CD14-positive monocyte (primary cell): ENCODE results near the gene GRIK2. TPM values are rescaled to one million over a fixed set of nuclear protein-coding genes. Genes with fewer than 3 reads are reported as not detected.

Experiments
- DNase-seq, 3 donors: peaks; one replicate each; pipeline ENCODE4 v3.0.0-alpha.2; 2011 to 2022
- H2AFZ ChIP-seq: 2 replicates; pipeline ENCODE4 v1.6.0; 2012; ENCODE audit warnings: mild to moderate bottlenecking, low read depth, low read length, inconsistent platforms; ENCODE audit not compliant: insufficient read depth, poor library complexity, severe bottlenecking
- H3K27ac ChIP-seq, 2 donors: 1 replicate in 1 of 2; 2 replicates in 1 of 2; pipeline ENCODE4 v1.5.1; 2012 to 2013; ENCODE audit warnings: low read length in 2 of 2, control low read depth in 1 of 2, inconsistent platforms in 1 of 2, low read depth in 1 of 2, mild to moderate bottlenecking in 1 of 2
- H3K27me3 ChIP-seq, 2 donors: one replicate each; pipeline versions ENCODE4 v1.6.0 to v1.6.1; 2011 to 2013; ENCODE audit warnings: low read length in 2 of 2; ENCODE audit not compliant: control insufficient read depth in 2 of 2, insufficient read depth in 2 of 2
- H3K36me3 ChIP-seq, 2 donors: replicated peaks in 1 of 2; 1 replicate in 1 of 2; 2 replicates in 1 of 2; pipeline versions ENCODE4 v1.5.1 to v1.6.1; 2012 to 2013; ENCODE audit warnings: low read length in 2 of 2, control low read depth in 1 of 2, inconsistent platforms in 1 of 2, mild to moderate bottlenecking in 1 of 2; ENCODE audit not compliant: insufficient read depth in 2 of 2, control insufficient read depth in 1 of 2
- H3K4me1 ChIP-seq, 2 donors: 1 replicate in 1 of 2; 2 replicates in 1 of 2; pipeline versions ENCODE4 v1.5.1 to v1.6.1; 2012 to 2013; ENCODE audit warnings: low read length in 2 of 2, control low read depth in 1 of 2, inconsistent platforms in 1 of 2, mild to moderate bottlenecking in 1 of 2, moderate library complexity in 1 of 2; ENCODE audit not compliant: insufficient read depth in 2 of 2, control insufficient read depth in 1 of 2
- H3K4me2 ChIP-seq: replicated peaks from 2 replicates; pipeline ENCODE3; 2012; ENCODE audit warnings: low read length, moderate library complexity, mild to moderate bottlenecking; ENCODE audit not compliant: poor library complexity, severe bottlenecking; ENCODE audit errors: extremely low read depth
- H3K4me3 ChIP-seq, 3 experiments: fragments of 200-600 bp in 1 of 3; sonication (generic) in 1 of 3; replicated peaks in 1 of 3; 1 replicate in 2 of 3; 2 replicates in 1 of 3; pipeline ENCODE4 v1.5.1; 2011 to 2013; ENCODE audit warnings: low read length in 3 of 3, mild to moderate bottlenecking in 3 of 3, control low read depth in 2 of 3, low read depth in 2 of 3, inconsistent platforms in 1 of 3, moderate library complexity in 1 of 3
- H3K79me2 ChIP-seq: 2 replicates; pipeline ENCODE4 v1.6.0; 2012; ENCODE audit warnings: mild to moderate bottlenecking, control low read depth, inconsistent platforms, low read length, moderate library complexity; ENCODE audit not compliant: insufficient read depth
- H3K9ac ChIP-seq: 2 replicates; pipeline ENCODE4 v1.6.0; 2017; ENCODE audit warnings: low read length, mild to moderate bottlenecking; ENCODE audit not compliant: insufficient read depth, poor library complexity, severe bottlenecking
- H3K9me3 ChIP-seq, 2 donors: replicated peaks in 1 of 2; 1 replicate in 1 of 2; 2 replicates in 1 of 2; pipeline versions ENCODE4 v1.5.1 to v1.6.1; 2012 to 2013; ENCODE audit warnings: low read length in 2 of 2, control low read depth in 1 of 2; ENCODE audit not compliant: control insufficient read depth in 1 of 2, insufficient read depth in 1 of 2
- H4K20me1 ChIP-seq: 2 replicates; pipeline ENCODE4 v1.6.0; 2012; ENCODE audit warnings: mild to moderate bottlenecking, low read length, control low read depth, moderate library complexity; ENCODE audit not compliant: insufficient read depth
- H3K27ac Mint-ChIP-seq, 7 donors: one replicate each; pipeline ENCODE4 v1.8.0; 2020; ENCODE audit warnings: mild to moderate bottlenecking in 7 of 7, mixed read lengths in 7 of 7, moderate library complexity in 6 of 7, inconsistent platforms in 2 of 7
- H3K27me3 Mint-ChIP-seq, 3 donors: one replicate each; pipeline ENCODE4 v1.8.0; 2021 to 2022; ENCODE audit warnings: low read depth in 3 of 3, mild to moderate bottlenecking in 3 of 3, mixed read lengths in 3 of 3, moderate library complexity in 3 of 3, inconsistent platforms in 1 of 3
- H3K36me3 Mint-ChIP-seq, 2 donors: one replicate each; pipeline ENCODE4 v1.8.0; 2020; ENCODE audit warnings: mixed read lengths in 2 of 2, inconsistent platforms in 1 of 2, mild to moderate bottlenecking in 1 of 2
- H3K4me1 Mint-ChIP-seq: one replicate; pipeline ENCODE4 v1.8.0; 2020; ENCODE audit warnings: mild to moderate bottlenecking, mixed read lengths
- H3K4me3 Mint-ChIP-seq, 2 donors: one replicate each; pipeline ENCODE4 v1.8.0; 2020; ENCODE audit warnings: mild to moderate bottlenecking in 2 of 2, mixed read lengths in 2 of 2, moderate library complexity in 1 of 2
- H3K9me3 Mint-ChIP-seq, 7 donors: one replicate each; pipeline ENCODE4 v1.8.0; 2020 to 2022; ENCODE audit warnings: mixed read lengths in 7 of 7, mild to moderate bottlenecking in 6 of 7, moderate library complexity in 6 of 7, inconsistent platforms in 2 of 7
- WGBS: methylation state at CpG from one replicate; pipeline ENCODE4 v1.1.5; 2013; ENCODE audit warnings: missing lambda C conversion rate; ENCODE audit not compliant: insufficient coverage; 5-methylcytosine and 5-hydroxymethylcytosine counted together
- intact Hi-C, 2 donors: fragments of 100-400 bp; cut with micrococcal nuclease; formaldehyde crosslinking; loops; one replicate each; pipeline versions ENCODE4 v1.15.0 to v1.15.1; 2023
- polyA plus RNA-seq, 3 donors: library from polyadenylated mRNA; depleted of rRNA in 1 of 3; unstranded in 2 of 3; stranded (reverse) in 1 of 3; fragments of 300-500 nt in 2 of 3; fragments of >200 nt in 1 of 3; fragmentation: Illumina TruSeq in 2 of 3; gene quantifications; 1 replicate in 2 of 3; 2 replicates in 1 of 3; pipeline ENCODE4 v1.2.3, GENCODE V29; 2012 to 2021
- TF ChIP-seq, protein P1 (sequence below): fragments of 200-600 bp; IDR thresholded peaks from one replicate; pipeline ENCODE4 v1.8.0; 2022; ENCODE audit warnings: antibody characterized with exemption, mild to moderate bottlenecking

GRIK2 gene
- polyA plus RNA-seq, 3 donors, result not detected

DNA sequence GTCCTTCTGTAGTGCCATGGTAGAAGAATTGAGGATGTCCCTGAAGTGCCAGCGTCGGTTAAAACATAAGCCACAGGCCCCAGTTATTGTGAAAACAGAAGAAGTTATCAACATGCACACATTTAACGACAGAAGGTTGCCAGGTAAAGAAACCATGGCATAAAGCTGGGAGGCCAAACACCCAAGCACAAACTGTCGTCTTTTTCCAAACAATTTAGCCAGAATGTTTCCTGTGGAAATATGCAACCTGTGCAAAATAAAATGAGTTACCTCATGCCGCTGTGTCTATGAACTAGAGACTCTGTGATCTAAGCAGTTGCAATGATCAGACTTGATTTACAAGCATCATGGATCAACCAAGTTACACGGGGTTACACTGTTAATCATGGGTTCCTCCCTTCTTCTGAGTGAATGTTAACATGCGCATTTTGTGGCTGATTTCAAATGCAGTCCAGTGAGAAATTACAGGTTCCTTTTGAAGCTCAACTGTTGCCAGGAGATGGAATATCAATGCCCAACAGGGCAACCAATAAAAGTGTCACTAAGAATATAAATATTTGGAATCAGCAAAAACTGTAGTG lies 674.9 kb downstream of the GRIK2 start:
- no peak overlapping the region for H3K4me3 ChIP-seq
- no peaks in the 10 kb centered on the region for H3K27me3 ChIP-seq
- DNase-seq, result no peak
- H3K4me1 Mint-ChIP-seq, result no peaks in the 10 kb centered on the region
- H3K4me3 Mint-ChIP-seq, result no peak overlapping the region
- 63% methylated on average over 2 of the region's 7 CpGs for WGBS
- no peaks in the 10 kb centered on the region for H3K4me1 ChIP-seq
- no peaks in the 10 kb centered on the region for H4K20me1 ChIP-seq
- no peaks in the 10 kb centered on the region for H3K36me3 ChIP-seq
- H3K9me3 ChIP-seq, result no peaks in the 10 kb centered on the region
- no peaks in the 10 kb centered on the region for H3K27me3 Mint-ChIP-seq
- H3K36me3 Mint-ChIP-seq, result no peaks in the 10 kb centered on the region
- H3K27ac Mint-ChIP-seq, result no peak overlapping the region
- H3K27ac ChIP-seq, result no peak overlapping the region
- no peak overlapping the region for H3K4me2 ChIP-seq
- H3K9ac ChIP-seq, result no peak overlapping the region
- peaks cover 0 to 2% (median 0%) of the 10 kb centered on the region in 7 donors for H3K9me3 Mint-ChIP-seq
- no peak overlapping the region for H2AFZ ChIP-seq
- TF ChIP-seq, protein P1, sequence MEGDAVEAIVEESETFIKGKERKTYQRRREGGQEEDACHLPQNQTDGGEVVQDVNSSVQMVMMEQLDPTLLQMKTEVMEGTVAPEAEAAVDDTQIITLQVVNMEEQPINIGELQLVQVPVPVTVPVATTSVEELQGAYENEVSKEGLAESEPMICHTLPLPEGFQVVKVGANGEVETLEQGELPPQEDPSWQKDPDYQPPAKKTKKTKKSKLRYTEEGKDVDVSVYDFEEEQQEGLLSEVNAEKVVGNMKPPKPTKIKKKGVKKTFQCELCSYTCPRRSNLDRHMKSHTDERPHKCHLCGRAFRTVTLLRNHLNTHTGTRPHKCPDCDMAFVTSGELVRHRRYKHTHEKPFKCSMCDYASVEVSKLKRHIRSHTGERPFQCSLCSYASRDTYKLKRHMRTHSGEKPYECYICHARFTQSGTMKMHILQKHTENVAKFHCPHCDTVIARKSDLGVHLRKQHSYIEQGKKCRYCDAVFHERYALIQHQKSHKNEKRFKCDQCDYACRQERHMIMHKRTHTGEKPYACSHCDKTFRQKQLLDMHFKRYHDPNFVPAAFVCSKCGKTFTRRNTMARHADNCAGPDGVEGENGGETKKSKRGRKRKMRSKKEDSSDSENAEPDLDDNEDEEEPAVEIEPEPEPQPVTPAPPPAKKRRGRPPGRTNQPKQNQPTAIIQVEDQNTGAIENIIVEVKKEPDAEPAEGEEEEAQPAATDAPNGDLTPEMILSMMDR, result no peak
- intact Hi-C loops, result no loop called here
- H3K79me2 ChIP-seq, result no peaks in the 10 kb centered on the region

DNA sequence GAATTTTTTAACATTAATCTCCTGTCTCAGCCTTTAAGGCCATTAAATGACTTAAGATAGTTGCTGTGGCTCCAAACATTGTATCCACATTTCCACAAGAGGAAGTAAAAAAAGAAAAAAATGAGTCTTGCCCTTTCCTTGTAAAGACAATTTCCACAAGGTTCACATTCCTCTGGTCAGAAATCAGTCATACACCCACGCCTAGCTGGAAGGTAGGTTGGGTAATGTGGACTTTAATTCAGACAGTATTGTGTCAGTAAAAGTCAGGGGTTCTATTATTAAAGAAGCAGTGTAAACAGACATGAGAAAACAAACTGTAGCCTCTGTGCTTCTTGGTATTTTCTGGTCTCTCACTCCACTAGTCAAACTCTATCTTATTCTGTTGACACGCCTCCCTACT lies 682.0 kb downstream of the GRIK2 start:
- Histone ChIP-seq H3K9me3 (no peaks in the 10 kb centered on the region), H4K20me1 (no peaks in the 10 kb centered on the region), H3K27me3 (no peaks in the 10 kb centered on the region), H3K36me3 (no peaks in the 10 kb centered on the region), H3K9ac (no peak overlapping the region), H3K4me2 (no peak overlapping the region), H3K4me1 (no peaks in the 10 kb centered on the region), H3K27ac (no peak overlapping the region), H2AFZ (no peak overlapping the region), H3K4me3 (no peak overlapping the region), H3K79me2 (no peaks in the 10 kb centered on the region)
- Mint-ChIP-seq H3K4me1 (no peaks in the 10 kb centered on the region), H3K9me3 (peaks cover 0 to 5% (median 2%) of the 10 kb centered on the region in 7 donors), H3K27ac (no peak overlapping the region), H3K36me3 (no peaks in the 10 kb centered on the region), H3K4me3 (no peak overlapping the region), H3K27me3 (no peaks in the 10 kb centered on the region)
- WGBS, result 80% methylated on average over 1 of the region's 2 CpGs
- TF ChIP-seq, protein P1, result no peak
- intact Hi-C loops, result no loop called here
- no peak for DNase-seq
